Epithelial cell of prostate (primary cell): Measurements from ENCODE around the gene MAT1A.
"Not testable (repeated sequence)": the region's sequence is repeated elsewhere in the genome, so short reads cannot be mapped to it uniquely, and the experiment has no call there.

Experiments used
- DNase-seq: peaks from one replicate; pipeline ENCODE4 v3.0.0-alpha.2; 2011; ENCODE audit warnings: low read depth, low spot score
- H3K27ac ChIP-seq: fragments of 450-650 bp; 2 replicates; pipeline ENCODE4 v1.5.1; 2017; ENCODE audit warnings: mild to moderate bottlenecking

MAT1A gene

DNA sequence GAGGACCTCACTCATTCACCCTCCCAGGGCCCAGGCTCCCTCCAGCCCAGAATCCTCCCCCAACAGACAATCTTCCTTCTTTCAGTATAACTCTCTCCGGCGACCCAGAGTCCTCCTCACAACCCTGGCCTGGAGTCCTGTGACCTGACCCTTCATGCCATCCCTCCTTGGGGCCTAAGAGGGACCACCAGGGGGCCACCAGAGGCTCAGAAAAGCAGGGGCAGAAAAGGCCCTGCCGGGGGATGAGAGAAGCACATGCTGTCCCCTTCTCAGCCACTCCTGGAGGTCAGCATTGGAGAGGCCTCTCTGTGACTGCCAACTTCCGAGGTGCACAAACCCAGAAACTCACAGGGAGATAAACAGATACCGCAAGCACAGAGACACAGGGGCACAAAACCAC is 53.0 kb downstream of the MAT1A start:
- not testable (repeated sequence) for H3K27ac ChIP-seq, DNase-seq

DNA sequence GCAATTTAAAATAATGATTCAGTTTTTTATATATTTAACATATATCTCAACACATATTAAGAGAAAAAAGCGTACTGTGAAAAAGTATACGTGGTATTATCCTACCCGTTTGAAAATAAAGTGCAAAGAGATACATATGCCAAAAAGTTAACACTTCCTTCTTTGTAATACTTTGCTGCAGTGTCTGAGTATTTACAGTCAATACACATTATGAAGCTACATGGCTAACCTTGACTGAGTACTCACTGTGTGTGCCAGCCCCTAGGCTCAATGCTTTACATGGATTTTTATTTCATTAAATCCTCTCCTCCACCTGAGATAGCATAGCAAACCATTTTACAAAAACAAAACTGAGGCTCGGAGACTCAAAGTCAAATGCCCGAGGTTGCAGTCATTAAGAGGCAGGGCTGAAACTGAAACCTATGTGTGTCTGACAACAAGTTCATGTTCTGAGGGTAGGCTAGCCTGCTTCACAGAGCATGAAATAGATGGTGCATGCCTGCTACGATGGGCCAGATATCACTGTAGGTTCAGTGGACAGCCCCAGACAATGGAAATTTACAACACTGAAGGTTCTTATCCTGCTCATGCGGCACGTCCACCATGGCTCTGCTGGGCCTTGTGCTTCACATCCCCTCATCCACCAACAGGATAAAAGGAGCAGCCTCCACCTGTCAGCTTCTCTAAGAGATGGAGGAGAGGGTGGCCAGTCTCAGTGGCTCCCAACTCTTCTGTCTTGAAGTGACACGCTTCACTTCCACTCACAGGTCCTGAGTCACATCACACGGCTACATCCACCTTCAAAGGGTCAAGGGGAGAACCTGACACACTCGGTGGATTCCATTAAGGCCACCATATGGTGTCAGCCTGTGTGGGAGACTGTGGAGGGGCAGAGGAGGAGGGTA is 54.9 kb downstream of the MAT1A start:
- DNase-seq, H3K27ac ChIP-seq: not testable (repeated sequence)

DNA sequence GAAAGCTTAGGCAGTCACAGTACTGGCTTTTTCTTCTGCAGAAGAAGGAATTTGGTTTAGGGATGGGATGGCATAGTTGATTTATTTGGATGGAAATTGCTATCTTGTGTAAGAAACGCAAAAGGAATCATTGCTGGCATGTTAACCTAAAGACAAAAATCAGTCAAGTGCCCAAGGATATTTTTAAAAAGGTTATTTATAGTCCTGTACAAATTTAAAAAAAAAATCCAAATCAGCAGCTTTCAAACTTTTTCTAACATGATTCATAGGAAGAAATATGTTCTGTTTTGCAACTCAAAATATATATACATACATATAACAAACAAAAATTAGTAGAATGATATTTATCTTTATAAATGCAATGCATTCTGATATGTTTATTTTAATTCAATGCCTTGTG is 55.6 kb downstream of the MAT1A start:
- DNase-seq, H3K27ac ChIP-seq: not testable (repeated sequence)

DNA sequence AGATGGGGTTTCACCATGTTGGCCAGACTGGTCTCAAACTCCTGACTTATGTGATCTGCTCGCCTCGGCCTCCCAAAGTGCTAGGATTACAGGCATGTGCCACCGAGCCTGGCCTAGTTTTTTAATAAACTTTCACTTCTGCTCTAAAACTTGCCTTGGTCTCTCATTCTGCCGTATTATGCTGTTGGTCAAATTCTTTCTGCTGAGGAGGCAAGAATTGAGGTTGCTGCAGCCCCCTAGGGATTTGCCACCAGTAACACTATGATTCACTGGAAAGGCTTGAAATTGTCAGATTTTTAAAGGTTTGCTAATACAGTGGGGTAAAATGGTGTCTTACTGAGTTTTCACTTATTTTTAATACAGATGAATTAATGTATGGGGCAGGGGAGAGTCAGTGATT is 62.7 kb downstream of the MAT1A start:
- H3K27ac ChIP-seq, DNase-seq: not testable (repeated sequence)

DNA sequence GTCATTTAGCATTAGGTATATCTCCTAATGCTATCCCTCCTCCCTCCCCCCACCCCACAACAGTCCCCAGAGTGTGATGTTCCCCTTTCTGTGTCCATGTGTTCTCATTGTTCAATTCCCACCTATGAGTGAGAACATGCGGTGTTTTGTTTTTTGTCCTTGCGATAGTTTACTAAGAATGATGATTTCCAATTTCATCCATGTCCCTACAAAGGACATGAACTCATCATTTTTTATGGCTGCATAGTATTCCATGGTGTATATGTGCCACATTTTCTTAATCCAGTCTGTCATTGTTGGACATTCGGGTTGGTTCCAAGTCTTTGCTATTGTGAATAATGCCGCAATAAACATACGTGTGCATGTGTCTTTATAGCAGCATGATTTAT is 66.4 kb downstream of the MAT1A start:
- not testable (repeated sequence) for DNase-seq, H3K27ac ChIP-seq
